Endothelial cell of umbilical vein (primary cell): ENCODE results near the gene GFOD1. TPM values are rescaled to one million over a fixed set of nuclear protein-coding genes. Genes with fewer than 3 reads are reported as not detected.

Source experiments
- BruUV-seq: library from RNA; stranded (reverse); fragments of 400-500 nt; replicated peaks from 2 replicates; lab custom pipeline; 2021; lab: Mats Ljungman, UMichigan
- CTCF ChIA-PET: fragments of 300-600, 350-600 bp; sonication (Branson Sonifier 250); formaldehyde crosslinking; loops from one replicate; lab custom pipeline; 2021; ENCODE audit warnings: antibody characterized with exemption, inconsistent platforms; lab: Charles Lee
- POLR2A ChIA-PET: fragments of 300-600, 350-600 bp; sonication (Branson Sonifier 250); formaldehyde crosslinking; loops from one replicate; lab custom pipeline; 2021; ENCODE audit warnings: antibody characterized with exemption, inconsistent platforms; lab: Charles Lee
- DNase-seq: peaks from one replicate; pipeline ENCODE4 v3.0.0-alpha.2; 2011; ENCODE audit warnings: low read depth, low spot score
- FAIRE-seq: peaks from 2 replicates; lab custom pipeline; 2011; peaks lifted over from hg19 to GRCh38; lab: Jason Lieb, UNC
- H2AFZ ChIP-seq: 2 replicates; pipeline ENCODE4 v1.6.0; 2012; ENCODE audit warnings: low read depth, low read length, control low read depth, inconsistent platforms
- H3K27ac ChIP-seq: 2 replicates; pipeline ENCODE4 v1.5.1; 2011; ENCODE audit warnings: low read depth, mild to moderate bottlenecking, control low read depth, low read length, moderate library complexity; ENCODE audit not compliant: insufficient read depth
- H3K27me3 ChIP-seq, 2 experiments: 2 replicates each; pipeline versions ENCODE4 v1.6.0 to v1.6.1; 2011; ENCODE audit warnings: low read length in 2 of 2, mixed read lengths in 1 of 2; ENCODE audit not compliant: control insufficient read depth in 2 of 2, insufficient read depth in 2 of 2
- H3K36me3 ChIP-seq, 2 experiments: 2 replicates in 1 of 2; 3 replicates in 1 of 2; pipeline ENCODE4 v1.5.1; 2011; ENCODE audit warnings: low read length in 2 of 2, mild to moderate bottlenecking in 1 of 2, moderate library complexity in 1 of 2; ENCODE audit not compliant: control insufficient read depth in 2 of 2, insufficient read depth in 2 of 2; ENCODE audit errors: extremely low read depth in 1 of 2
- H3K4me1 ChIP-seq: 3 replicates; pipeline ENCODE4 v1.5.1; 2011; ENCODE audit warnings: mild to moderate bottlenecking, low read length; ENCODE audit not compliant: control insufficient read depth, insufficient read depth; ENCODE audit errors: extremely low read depth
- H3K4me2 ChIP-seq: 2 replicates; pipeline ENCODE4 v1.6.1; 2011; ENCODE audit warnings: low read length, control low read depth, mixed read lengths; ENCODE audit not compliant: insufficient read depth
- H3K4me3 ChIP-seq, 3 experiments: fragments of 200-600 bp in 1 of 3; sonication (generic), shearing (Covaris generic) in 1 of 3; replicated peaks in 1 of 3; 2 replicates each; pipeline ENCODE4 v1.5.1; 2011 to 2016; ENCODE audit warnings: control low read depth in 3 of 3, low read length in 3 of 3, mild to moderate bottlenecking in 2 of 3, inconsistent platforms in 1 of 3, low read depth in 1 of 3, moderate library complexity in 1 of 3; ENCODE audit not compliant: insufficient read depth in 1 of 3
- H3K79me2 ChIP-seq: 2 replicates; pipeline ENCODE4 v1.6.0; 2012; ENCODE audit warnings: low read length, inconsistent platforms; ENCODE audit not compliant: control insufficient read depth, insufficient read depth
- H3K9ac ChIP-seq: replicated peaks from 2 replicates; pipeline ENCODE3; 2011; ENCODE audit warnings: low read length, control low read depth; ENCODE audit not compliant: insufficient read depth; ENCODE audit errors: extremely low read depth
- H3K9me1 ChIP-seq: replicated peaks from 3 replicates; pipeline ENCODE4 v1.6.0; 2011; ENCODE audit warnings: mild to moderate bottlenecking, low read length; ENCODE audit not compliant: control insufficient read depth, insufficient read depth; ENCODE audit errors: extremely low read depth
- H3K9me3 ChIP-seq: replicated peaks from 2 replicates; pipeline ENCODE4 v1.5.1; 2012; ENCODE audit warnings: low read length, inconsistent platforms; ENCODE audit not compliant: control insufficient read depth, insufficient read depth
- H4K20me1 ChIP-seq: replicated peaks from 2 replicates; pipeline ENCODE3; 2011; ENCODE audit warnings: mild to moderate bottlenecking, low read length; ENCODE audit not compliant: control insufficient read depth, insufficient read depth; ENCODE audit errors: extremely low read depth
- EZH2 ChIP-seq: IDR thresholded peaks from 2 replicates; pipeline ENCODE4 v1.6.1; 2012; ENCODE audit warnings: borderline replicate concordance, low read depth, mild to moderate bottlenecking, moderate library complexity, low read length, inconsistent platforms; ENCODE audit not compliant: severe bottlenecking
- FOS ChIP-seq: IDR thresholded peaks from 2 replicates; pipeline ENCODE4 v1.6.1; 2011; ENCODE audit warnings: mild to moderate bottlenecking, low read length, moderate library complexity, borderline replicate concordance; ENCODE audit not compliant: insufficient read depth
- GATA2 ChIP-seq: IDR thresholded peaks from 2 replicates; pipeline ENCODE4 v1.7.0; 2011; ENCODE audit warnings: low read depth, mild to moderate bottlenecking, moderate library complexity, mixed read lengths, low read length; ENCODE audit not compliant: insufficient read length, insufficient read depth
- JUN ChIP-seq: IDR thresholded peaks from 2 replicates; pipeline ENCODE4 v1.6.1; 2011; ENCODE audit warnings: borderline replicate concordance, low read depth; ENCODE audit not compliant: insufficient read length, insufficient read depth
- MYC ChIP-seq: IDR thresholded peaks from one replicate; pipeline ENCODE4 v1.6.1; 2011; ENCODE audit warnings: mild to moderate bottlenecking, low read depth, low read length
- POLR2A ChIP-seq: IDR thresholded peaks from 2 replicates; pipeline ENCODE4 v1.6.1; 2012; ENCODE audit warnings: low read depth, mild to moderate bottlenecking, control low read depth, low read length
- POLR2AphosphoS5 ChIP-seq: IDR thresholded peaks from 2 replicates; pipeline ENCODE4 v1.6.1; 2012; ENCODE audit warnings: low read depth, mild to moderate bottlenecking, control low read depth, low read length, moderate library complexity; ENCODE audit not compliant: insufficient read depth
- dilution Hi-C: fragments of 300-500 bp; cut with MboI; formaldehyde crosslinking; loops from one replicate; pipeline ENCODE4 v1.15.0; 2019; ENCODE audit warnings: low sequenced_read_pairs; ENCODE audit not compliant: extremely low pct_ligation_motif_present
- intact Hi-C: fragments of 100-400 bp; cut with micrococcal nuclease; formaldehyde crosslinking; loops from one replicate; pipeline ENCODE4 v1.10.0; 2022
- polyA plus RNA-seq, 4 experiments: library from polyadenylated mRNA; depleted of rRNA in 3 of 4; stranded (reverse) in 3 of 4; unstranded in 1 of 4; fragments of >200 nt; gene quantifications; 2 replicates each; pipeline versions ENCODE4 v1.2.1 to v1.2.3, GENCODE V29; 2011 to 2012; ENCODE audit warnings: missing spikeins in 1 of 4
- total RNA-seq: library from RNA; stranded (reverse); gene quantifications from 2 replicates; pipeline ENCODE4 v1.2.3, GENCODE V29; 2021
- TF ChIP-seq, protein P1 (sequence below): IDR thresholded peaks from 2 replicates; pipeline ENCODE4 v1.6.1; 2011; ENCODE audit not compliant: insufficient read depth, insufficient read length
- TF ChIP-seq, protein P2 (sequence below), 2 donors: IDR thresholded peaks; 1 replicate in 1 of 2; 2 replicates in 1 of 2; pipeline ENCODE4 v1.5.1; 2011; ENCODE audit warnings: low read length in 2 of 2, mild to moderate bottlenecking in 2 of 2, moderate library complexity in 2 of 2, control low read depth in 1 of 2, inconsistent platforms in 1 of 2, low read depth in 1 of 2; ENCODE audit not compliant: insufficient read depth in 1 of 2; ENCODE audit errors: extremely low read depth in 1 of 2

Gene GFOD1
- total and polyA plus RNA-seq, 2 donors (not counting 3 experiments of a cell fraction or from before 2014, with no cell fraction given) = 12.1 to 24.1 TPM

DNA sequence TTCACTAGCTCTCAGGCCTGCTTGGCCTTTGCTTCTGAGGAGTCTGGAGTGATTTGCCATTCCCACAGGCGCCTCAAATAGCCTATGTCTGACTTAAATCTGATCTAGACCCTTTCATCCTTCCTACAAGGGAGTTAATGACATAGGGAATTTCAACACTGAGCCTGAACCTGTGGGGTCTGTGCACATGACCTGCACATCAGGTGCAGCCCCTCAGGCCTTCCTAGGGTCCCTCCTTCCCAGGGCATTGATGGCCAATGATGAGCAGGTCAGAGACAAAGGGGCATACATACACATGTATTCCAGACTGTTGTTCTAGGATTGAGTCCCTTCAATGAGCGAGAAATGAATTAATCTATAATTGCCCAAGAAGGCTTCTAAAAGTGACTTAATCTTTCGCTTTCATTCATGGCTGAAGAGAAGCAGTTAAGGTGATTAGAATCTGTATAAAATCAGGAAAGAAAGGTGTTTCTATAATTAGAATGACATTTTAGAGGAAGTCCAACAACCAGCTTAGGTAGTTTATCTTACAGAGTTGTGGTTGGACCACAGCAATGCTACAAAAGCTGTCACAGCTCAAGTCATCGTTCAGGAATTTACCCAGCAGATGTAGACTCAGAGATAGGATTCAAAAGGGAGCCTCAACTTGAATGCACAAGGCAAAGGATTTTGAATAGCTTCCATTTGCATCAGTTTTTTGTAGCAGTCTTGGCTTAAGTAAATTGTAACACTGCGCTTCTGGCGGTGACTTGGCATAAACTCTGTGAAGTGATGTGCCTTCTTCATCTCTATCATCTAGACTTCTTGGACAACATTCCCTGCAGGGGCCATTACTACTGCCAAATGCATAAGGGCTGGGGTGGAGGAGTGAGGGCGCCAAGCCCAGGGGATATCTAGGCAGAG lies 132.1 kb downstream of the GFOD1 start:
- BruUV-seq = no TSS peak
- dilution Hi-C loops = no loop called here
- peak overlapping the region; percentile 2 for H2AFZ ChIP-seq

More for the DNA sequence above, 132.1 kb downstream of the GFOD1 start:
- H3K9me1 ChIP-seq = no peaks in the 10 kb centered on the region
- H3K79me2 ChIP-seq = no peaks in the 10 kb centered on the region
- peak overlapping the region; percentile 53 for H3K4me2 ChIP-seq
- intact Hi-C loops = loop anchor here (1.0 to 2.0 kb wide), 4 partner anchors 18 to 172 kb away; no protein-coding TSS in a partner anchor
- CTCF ChIA-PET = interaction anchor here (0.6 to 2.9 kb wide), 12 partner anchors 10 to 220 kb away, joined by 3 to 21 read pairs (median 4); partner anchors contain the start of genes GFOD1, SIRT5 and TBC1D7
- DNase-seq (peak; percentile 69), FAIRE-seq (peak; percentile 91)
- TF ChIP-seq FOS = peak; percentile 68
- TF ChIP-seq, protein P1, sequence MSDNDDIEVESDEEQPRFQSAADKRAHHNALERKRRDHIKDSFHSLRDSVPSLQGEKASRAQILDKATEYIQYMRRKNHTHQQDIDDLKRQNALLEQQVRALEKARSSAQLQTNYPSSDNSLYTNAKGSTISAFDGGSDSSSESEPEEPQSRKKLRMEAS = no peak
- no peak for TF ChIP-seq MYC
- TF ChIP-seq, protein P2, sequence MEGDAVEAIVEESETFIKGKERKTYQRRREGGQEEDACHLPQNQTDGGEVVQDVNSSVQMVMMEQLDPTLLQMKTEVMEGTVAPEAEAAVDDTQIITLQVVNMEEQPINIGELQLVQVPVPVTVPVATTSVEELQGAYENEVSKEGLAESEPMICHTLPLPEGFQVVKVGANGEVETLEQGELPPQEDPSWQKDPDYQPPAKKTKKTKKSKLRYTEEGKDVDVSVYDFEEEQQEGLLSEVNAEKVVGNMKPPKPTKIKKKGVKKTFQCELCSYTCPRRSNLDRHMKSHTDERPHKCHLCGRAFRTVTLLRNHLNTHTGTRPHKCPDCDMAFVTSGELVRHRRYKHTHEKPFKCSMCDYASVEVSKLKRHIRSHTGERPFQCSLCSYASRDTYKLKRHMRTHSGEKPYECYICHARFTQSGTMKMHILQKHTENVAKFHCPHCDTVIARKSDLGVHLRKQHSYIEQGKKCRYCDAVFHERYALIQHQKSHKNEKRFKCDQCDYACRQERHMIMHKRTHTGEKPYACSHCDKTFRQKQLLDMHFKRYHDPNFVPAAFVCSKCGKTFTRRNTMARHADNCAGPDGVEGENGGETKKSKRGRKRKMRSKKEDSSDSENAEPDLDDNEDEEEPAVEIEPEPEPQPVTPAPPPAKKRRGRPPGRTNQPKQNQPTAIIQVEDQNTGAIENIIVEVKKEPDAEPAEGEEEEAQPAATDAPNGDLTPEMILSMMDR (IDR thresholded peaks at IDR 0.05; ENCODE audit: extremely low read depth in 1 of 2, insufficient read depth in 1 of 2, low read depth in 1 of 2, low read length in 2 of 2) = no peak
- TF ChIP-seq JUN = peak; percentile 62
- no peak for TF ChIP-seq POLR2A
- no peak for TF ChIP-seq EZH2
- peak; percentile 90 for TF ChIP-seq GATA2
- TF ChIP-seq POLR2AphosphoS5 = peak; percentile 69
- no peaks in the 10 kb centered on the region for H3K36me3 ChIP-seq
- H4K20me1 ChIP-seq = no peaks in the 10 kb centered on the region
- H3K4me3 ChIP-seq = no peak overlapping the region
- H3K9me3 ChIP-seq = no peaks in the 10 kb centered on the region
- H3K4me1 ChIP-seq = peaks cover 28% of the 10 kb centered on the region
- H3K27ac ChIP-seq = peak overlapping the region; percentile 89
- POLR2A ChIA-PET = interaction anchor here (0.7 to 1.3 kb wide), 2 partner anchors 18 to 219 kb away, joined by 4 read pairs; partner anchors contain the start of gene SIRT5
- no peaks in the 10 kb centered on the region for H3K27me3 ChIP-seq
- peak overlapping the region; percentile 68 for H3K9ac ChIP-seq
